ENCODE measurements around the gene DCLK3.

DNA sequence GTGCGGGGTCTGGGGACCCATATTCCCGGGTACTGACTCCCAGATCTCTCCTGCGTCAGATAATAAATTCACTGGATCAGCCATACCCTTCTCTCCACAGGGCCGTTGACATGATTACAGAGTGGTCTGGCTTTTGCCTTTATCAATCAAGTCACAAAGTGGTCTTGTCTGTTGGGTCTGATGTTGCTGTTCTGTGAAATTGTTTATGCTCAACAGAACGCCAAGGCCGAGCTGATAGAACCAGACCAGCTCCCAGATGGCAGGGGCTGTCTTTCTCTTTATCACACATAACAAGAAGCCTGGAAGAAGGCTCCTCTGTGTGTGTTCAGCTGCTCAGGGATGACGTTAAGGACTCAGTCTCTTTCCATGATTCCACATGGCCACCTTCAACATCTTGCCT is 751 bp upstream of the DCLK3 start:
- TF ChIP-seq, protein P1, sequence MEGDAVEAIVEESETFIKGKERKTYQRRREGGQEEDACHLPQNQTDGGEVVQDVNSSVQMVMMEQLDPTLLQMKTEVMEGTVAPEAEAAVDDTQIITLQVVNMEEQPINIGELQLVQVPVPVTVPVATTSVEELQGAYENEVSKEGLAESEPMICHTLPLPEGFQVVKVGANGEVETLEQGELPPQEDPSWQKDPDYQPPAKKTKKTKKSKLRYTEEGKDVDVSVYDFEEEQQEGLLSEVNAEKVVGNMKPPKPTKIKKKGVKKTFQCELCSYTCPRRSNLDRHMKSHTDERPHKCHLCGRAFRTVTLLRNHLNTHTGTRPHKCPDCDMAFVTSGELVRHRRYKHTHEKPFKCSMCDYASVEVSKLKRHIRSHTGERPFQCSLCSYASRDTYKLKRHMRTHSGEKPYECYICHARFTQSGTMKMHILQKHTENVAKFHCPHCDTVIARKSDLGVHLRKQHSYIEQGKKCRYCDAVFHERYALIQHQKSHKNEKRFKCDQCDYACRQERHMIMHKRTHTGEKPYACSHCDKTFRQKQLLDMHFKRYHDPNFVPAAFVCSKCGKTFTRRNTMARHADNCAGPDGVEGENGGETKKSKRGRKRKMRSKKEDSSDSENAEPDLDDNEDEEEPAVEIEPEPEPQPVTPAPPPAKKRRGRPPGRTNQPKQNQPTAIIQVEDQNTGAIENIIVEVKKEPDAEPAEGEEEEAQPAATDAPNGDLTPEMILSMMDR (IDR thresholded peaks at IDR 0.05), result no peak
- TF ChIP-seq POLR2AphosphoS5 (IDR thresholded peaks at IDR 0.05; ENCODE audit: low read depth, low read length) (no peak), SIN3A (IDR thresholded peaks at IDR 0.05; ENCODE audit: borderline replicate concordance, insufficient read depth, low read depth, low read length) (no peak)
- TF ChIP-seq, protein P2, sequence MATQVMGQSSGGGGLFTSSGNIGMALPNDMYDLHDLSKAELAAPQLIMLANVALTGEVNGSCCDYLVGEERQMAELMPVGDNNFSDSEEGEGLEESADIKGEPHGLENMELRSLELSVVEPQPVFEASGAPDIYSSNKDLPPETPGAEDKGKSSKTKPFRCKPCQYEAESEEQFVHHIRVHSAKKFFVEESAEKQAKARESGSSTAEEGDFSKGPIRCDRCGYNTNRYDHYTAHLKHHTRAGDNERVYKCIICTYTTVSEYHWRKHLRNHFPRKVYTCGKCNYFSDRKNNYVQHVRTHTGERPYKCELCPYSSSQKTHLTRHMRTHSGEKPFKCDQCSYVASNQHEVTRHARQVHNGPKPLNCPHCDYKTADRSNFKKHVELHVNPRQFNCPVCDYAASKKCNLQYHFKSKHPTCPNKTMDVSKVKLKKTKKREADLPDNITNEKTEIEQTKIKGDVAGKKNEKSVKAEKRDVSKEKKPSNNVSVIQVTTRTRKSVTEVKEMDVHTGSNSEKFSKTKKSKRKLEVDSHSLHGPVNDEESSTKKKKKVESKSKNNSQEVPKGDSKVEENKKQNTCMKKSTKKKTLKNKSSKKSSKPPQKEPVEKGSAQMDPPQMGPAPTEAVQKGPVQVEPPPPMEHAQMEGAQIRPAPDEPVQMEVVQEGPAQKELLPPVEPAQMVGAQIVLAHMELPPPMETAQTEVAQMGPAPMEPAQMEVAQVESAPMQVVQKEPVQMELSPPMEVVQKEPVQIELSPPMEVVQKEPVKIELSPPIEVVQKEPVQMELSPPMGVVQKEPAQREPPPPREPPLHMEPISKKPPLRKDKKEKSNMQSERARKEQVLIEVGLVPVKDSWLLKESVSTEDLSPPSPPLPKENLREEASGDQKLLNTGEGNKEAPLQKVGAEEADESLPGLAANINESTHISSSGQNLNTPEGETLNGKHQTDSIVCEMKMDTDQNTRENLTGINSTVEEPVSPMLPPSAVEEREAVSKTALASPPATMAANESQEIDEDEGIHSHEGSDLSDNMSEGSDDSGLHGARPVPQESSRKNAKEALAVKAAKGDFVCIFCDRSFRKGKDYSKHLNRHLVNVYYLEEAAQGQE (IDR thresholded peaks at IDR 0.05; ENCODE audit: insufficient read depth in 1 of 2, low read depth in 2 of 2, low read length in 1 of 2), result no peak
